Activated CD4-positive, CD25-positive, alpha-beta regulatory T cell treated with anti-CD3 and anti-CD28 coated beads, Interleukin-2, amount 50 U/mL, for 72 hours (primary cell): ENCODE measurements around the gene CIDEA.

Experiments
- DNase-seq: peaks from one replicate; pipeline ENCODE4 v3.0.0; 2021

Gene CIDEA

DNA sequence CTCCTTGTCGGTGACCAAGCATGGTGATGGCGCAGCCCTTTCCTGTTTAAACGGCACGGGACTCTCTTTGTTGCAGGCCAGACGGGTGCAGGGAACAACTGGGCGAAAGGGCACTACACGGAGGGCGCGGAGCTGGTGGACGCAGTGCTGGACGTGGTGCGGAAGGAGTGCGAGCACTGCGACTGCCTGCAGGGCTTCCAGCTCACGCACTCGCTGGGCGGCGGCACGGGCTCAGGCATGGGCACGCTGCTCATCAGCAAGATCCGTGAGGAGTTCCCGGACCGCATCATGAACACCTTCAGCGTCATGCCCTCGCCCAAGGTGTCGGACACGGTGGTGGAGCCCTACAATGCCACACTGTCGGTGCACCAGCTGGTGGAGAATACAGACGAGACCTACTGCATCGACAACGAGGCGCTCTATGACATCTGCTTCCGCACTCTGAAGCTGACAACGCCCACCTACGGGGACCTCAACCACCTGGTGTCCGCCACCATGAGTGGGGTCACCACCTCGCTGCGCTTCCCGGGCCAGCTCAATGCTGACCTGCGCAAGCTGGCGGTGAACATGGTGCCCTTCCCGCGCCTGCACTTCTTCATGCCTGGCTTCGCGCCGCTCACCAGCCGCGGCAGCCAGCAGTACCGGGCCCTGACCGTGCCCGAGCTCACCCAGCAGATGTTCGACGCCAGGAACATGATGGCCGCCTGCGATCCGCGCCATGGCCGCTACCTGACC is 71.0 kb downstream of the CIDEA start:
- DNase-seq: no peak

DNA sequence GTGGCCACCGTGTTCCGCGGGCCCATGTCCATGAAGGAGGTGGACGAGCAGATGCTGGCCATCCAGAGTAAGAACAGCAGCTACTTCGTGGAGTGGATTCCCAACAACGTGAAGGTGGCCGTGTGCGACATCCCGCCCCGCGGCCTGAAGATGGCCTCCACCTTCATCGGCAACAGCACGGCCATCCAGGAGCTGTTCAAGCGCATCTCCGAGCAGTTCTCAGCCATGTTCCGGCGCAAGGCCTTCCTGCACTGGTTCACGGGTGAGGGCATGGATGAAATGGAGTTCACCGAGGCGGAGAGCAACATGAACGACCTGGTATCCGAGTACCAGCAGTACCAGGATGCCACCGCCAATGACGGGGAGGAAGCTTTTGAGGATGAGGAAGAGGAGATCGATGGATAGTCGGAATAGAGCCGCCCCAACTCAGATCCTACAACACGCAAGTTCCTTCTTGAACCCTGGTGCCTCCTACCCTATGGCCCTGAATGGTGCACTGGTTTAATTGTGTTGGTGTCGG is 71.6 kb downstream of the CIDEA start:
- no peak for DNase-seq

DNA sequence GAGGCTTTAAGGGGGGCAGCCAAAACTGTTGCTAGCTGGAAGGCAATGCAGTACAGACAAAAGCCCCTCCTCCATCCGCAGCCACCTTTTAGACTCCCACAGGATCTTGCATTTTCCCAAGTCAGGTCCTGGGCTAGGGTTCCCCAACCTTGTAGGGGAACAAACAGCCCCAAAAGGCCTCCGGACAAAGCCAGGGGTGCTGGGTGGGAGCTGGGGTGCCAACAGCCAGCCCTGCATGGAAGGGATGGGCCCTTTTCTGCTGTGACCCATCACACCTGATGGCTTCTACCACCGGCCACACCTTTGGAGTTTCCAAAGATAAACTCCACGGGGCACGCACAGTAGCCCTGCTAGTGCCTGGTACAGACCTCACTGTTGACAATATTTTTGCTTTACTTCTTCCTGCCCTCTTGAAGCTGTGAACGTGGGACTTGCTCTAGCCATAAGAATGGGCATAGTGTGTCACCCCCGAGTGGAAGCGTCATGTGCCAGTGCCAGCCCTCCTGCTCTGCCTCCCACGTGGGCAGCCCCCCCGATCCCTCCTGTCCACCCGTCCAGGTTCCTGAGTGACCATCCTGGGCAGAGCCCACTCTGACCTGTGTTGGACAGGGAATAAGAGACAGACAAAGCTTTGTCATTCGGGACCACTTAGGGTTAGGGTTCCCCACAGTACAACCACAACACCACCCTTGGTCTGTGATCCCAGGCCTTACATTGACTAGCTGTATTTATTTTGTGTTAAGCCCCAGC is 72.7 kb downstream of the CIDEA start:
- no peak for DNase-seq
